ENCODE results near the gene ATMIN.

GRCh38 chr16:81042821-81043220, 7.2 kb downstream of the ATMIN start:
- no peak for TF ChIP-seq POLR2A (IDR thresholded peaks at IDR 0.05)
- TF ChIP-seq EP300 (IDR thresholded peaks at IDR 0.05) = no peak
